ENCODE measurements around the gene CALML3.

The CALML3 gene

GRCh38 chr10:5549462-5550249, 24.9 kb downstream of the CALML3 start:
- peaks cover 5% of the 10 kb centered on the region for H3K27me3 ChIP-seq (replicated peaks; ENCODE audit: control insufficient read depth, insufficient read depth, low read length)
- H3K4me3 ChIP-seq (replicated peaks; ENCODE audit: low read depth, low read length) = no peak overlapping the region
- no peak for TF ChIP-seq CTCF (IDR thresholded peaks at IDR 0.05; ENCODE audit: insufficient read depth, low read length, poor library complexity, severe bottlenecking)
- DNase-seq (ENCODE audit: extremely low read depth, insufficient read length) = no peak
- no peaks in the 10 kb centered on the region for H3K36me3 ChIP-seq (ENCODE audit: control insufficient read depth, insufficient read depth, low read length)

GRCh38 chr10:5550250-5550545, 25.4 kb downstream of the CALML3 start:
- TF ChIP-seq CTCF (IDR thresholded peaks at IDR 0.05; ENCODE audit: insufficient read depth, low read length, poor library complexity, severe bottlenecking) = no peak

DNA sequence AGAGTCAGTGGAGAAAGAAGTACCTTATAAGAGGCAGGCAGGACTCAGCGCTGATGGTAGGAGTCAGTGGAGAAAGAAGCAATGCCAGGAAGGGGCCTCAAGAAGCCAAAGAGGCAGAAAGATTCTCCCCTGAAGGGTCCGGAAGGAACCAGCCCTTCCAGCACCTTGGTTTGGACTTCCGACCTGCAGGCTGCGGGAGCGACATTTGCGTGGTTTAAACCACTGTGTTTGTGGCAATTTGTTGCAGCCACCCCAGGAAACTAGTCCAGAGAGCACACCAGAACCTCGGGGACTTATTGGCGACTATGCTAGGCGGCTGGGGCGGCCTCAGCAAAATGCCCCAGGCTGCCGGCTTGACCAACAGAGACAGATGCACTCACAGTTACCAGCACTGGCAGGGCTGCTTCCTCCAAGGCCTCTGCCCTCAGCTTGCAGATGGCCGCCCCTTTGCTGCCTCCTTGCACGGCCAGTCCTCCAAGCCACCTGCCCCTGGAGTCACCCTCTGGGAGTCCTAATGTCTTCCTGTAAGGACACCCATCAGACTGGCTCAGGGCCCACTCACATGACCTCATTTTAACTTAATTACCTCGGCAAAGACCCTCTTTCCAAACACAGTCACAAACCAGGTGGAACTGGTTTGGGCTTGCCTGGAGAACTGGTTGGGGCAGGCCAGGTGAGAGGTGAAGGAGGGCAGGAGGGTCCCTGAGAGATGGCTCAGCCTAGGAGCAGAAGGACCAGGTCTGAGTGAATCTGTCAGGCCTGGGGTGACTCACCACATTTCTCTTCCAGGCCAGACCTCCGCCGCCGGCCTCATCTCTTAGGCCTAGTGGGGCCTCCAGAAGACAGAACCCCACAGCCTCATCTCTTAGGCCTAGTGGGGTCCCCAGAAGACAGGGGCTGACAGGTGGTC, 26.1 kb downstream of the CALML3 start:
- Histone ChIP-seq H3K27me3 (replicated peaks; ENCODE audit: control insufficient read depth, insufficient read depth, low read length) (peaks cover 3% of the 10 kb centered on the region), H3K4me3 (replicated peaks; ENCODE audit: low read depth, low read length) (no peak overlapping the region), H3K36me3 (ENCODE audit: control insufficient read depth, insufficient read depth, low read length) (no peaks in the 10 kb centered on the region)
- no peak for TF ChIP-seq CTCF (IDR thresholded peaks at IDR 0.05; ENCODE audit: insufficient read depth, low read length, poor library complexity, severe bottlenecking)
- DNase-seq (ENCODE audit: extremely low read depth, insufficient read length) = no peak

More at GRCh38 chr10:5550250-5550545, 25.4 kb downstream of the CALML3 start:
- H3K27me3 ChIP-seq (replicated peaks; ENCODE audit: control insufficient read depth, insufficient read depth, low read length) = peaks cover 5% of the 10 kb centered on the region
- no peaks in the 10 kb centered on the region for H3K36me3 ChIP-seq (ENCODE audit: control insufficient read depth, insufficient read depth, low read length)
- no peak overlapping the region for H3K4me3 ChIP-seq (replicated peaks; ENCODE audit: low read depth, low read length)
- no peak for DNase-seq (ENCODE audit: extremely low read depth, insufficient read length)

- H3K4me3 ChIP-seq (replicated peaks; ENCODE audit: low read depth, low read length) = no peak overlapping the region
- TF ChIP-seq CTCF (IDR thresholded peaks at IDR 0.05; ENCODE audit: insufficient read depth, low read length, poor library complexity, severe bottlenecking) = no peak
- DNase-seq (ENCODE audit: extremely low read depth, insufficient read length) = peak; percentile 35
- H3K27me3 ChIP-seq (replicated peaks; ENCODE audit: control insufficient read depth, insufficient read depth, low read length) = no peaks in the 10 kb centered on the region; the same call in none of the 2 replicates
- no peaks in the 10 kb centered on the region for H3K36me3 ChIP-seq (ENCODE audit: control insufficient read depth, insufficient read depth, low read length)
These were observed 27.0 kb downstream of the CALML3 start for GRCh38 chr10:5551531-5552375.

Measured in GM06990 (cell line).